Activated CD8-positive, alpha-beta T cell treated with anti-CD3 and anti-CD28 coated beads, Interleukin-2, amount 10 ng/mL, durations not matched to agents 7 days and 5 days (primary cell): Measurements from ENCODE around the gene MMP15. TPM values are rescaled to one million over a fixed set of nuclear protein-coding genes. Genes with fewer than 3 reads are reported as not detected.

Experiments used
- ATAC-seq: fragments of 150-1000 bp; cut with Tn5 transposase; one replicate; pipeline ENCODE4 v1.10.0; 2021; ENCODE audit warnings: moderate library complexity
- CTCF ChIA-PET: fragments of 350-600 bp; sonication (Branson Sonifier 250); formaldehyde crosslinking; loops from one replicate; lab custom pipeline; 2021; ENCODE audit warnings: antibody characterized with exemption; lab: Charles Lee
- POLR2A ChIA-PET: fragments of 350-600 bp; sonication (Branson Sonifier 250); formaldehyde crosslinking; loops from one replicate; lab custom pipeline; 2021; ENCODE audit warnings: antibody characterized with exemption; lab: Charles Lee
- DNase-seq: peaks from one replicate; pipeline ENCODE4 v3.0.0-alpha.2; 2020
- H3K27ac Mint-ChIP-seq: one replicate; pipeline ENCODE4 v1.8.0; 2021; ENCODE audit warnings: mild to moderate bottlenecking, mixed read lengths
- H3K27me3 Mint-ChIP-seq: one replicate; pipeline ENCODE4 v1.8.0; 2021; ENCODE audit warnings: low read depth, mixed read lengths
- H3K36me3 Mint-ChIP-seq: one replicate; pipeline ENCODE4 v1.8.0; 2021; ENCODE audit warnings: low read depth, mixed read lengths
- H3K4me1 Mint-ChIP-seq: one replicate; pipeline ENCODE4 v1.8.0; 2021; ENCODE audit warnings: low read depth, mixed read lengths
- H3K4me3 Mint-ChIP-seq: one replicate; pipeline ENCODE4 v1.8.0; 2021; ENCODE audit warnings: mild to moderate bottlenecking, mixed read lengths
- H3K9me3 Mint-ChIP-seq: one replicate; pipeline ENCODE4 v1.8.0; 2022; ENCODE audit warnings: mixed read lengths; ENCODE audit not compliant: insufficient read depth
- total RNA-seq, 2 experiments: library from RNA; stranded (reverse); gene quantifications; one replicate each; pipeline ENCODE4 v1.2.3, GENCODE V29; 2021

Gene MMP15
- total RNA-seq, 2 experiments from 2014 or later = 0.50 to 0.61 TPM

DNA sequence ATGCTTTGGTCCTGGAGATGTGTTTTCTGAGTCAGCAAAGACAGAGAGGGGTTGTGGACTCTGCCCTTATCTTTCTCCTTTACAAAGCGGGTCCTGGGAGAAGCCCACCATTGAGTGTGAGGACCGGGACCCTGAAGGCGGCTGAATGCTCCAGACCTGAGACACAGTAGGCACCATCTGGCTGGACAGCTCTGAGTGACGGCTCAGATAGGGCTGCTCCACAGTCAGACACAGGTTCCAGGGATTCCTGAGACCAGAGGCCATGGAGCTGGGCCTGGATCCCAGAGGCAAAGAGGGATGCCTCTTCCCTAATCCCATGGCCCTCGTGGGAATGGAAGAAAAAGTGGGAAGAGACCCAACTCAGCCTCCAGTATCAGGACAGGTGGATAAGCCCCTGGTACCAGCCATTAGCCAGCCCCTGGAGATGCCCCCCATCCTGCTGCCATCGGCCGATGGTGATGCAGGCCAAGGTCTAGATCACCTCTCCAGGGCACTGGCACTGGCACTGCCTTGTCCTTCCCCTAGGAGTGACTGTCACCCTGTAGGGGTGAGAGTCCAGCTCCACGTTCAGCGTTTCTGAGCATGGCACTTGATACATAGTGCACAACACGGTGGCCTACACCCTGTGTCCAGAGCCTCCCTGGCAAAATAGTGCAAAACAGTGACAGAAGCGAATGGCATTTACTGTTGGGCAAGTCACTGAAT is 4.7 kb downstream of the MMP15 start:
- Mint-ChIP-seq H3K36me3 (no peaks in the 10 kb centered on the region), H3K4me3 (no peak overlapping the region), H3K4me1 (peaks cover 2% of the 10 kb centered on the region), H3K27me3 (peaks cover 8% of the 10 kb centered on the region), H3K27ac (no peak overlapping the region), H3K9me3 (no peaks in the 10 kb centered on the region)
- DNase-seq = no peak
- CTCF ChIA-PET = no interaction called here
- ATAC-seq = no peak
- POLR2A ChIA-PET = no interaction called here

DNA sequence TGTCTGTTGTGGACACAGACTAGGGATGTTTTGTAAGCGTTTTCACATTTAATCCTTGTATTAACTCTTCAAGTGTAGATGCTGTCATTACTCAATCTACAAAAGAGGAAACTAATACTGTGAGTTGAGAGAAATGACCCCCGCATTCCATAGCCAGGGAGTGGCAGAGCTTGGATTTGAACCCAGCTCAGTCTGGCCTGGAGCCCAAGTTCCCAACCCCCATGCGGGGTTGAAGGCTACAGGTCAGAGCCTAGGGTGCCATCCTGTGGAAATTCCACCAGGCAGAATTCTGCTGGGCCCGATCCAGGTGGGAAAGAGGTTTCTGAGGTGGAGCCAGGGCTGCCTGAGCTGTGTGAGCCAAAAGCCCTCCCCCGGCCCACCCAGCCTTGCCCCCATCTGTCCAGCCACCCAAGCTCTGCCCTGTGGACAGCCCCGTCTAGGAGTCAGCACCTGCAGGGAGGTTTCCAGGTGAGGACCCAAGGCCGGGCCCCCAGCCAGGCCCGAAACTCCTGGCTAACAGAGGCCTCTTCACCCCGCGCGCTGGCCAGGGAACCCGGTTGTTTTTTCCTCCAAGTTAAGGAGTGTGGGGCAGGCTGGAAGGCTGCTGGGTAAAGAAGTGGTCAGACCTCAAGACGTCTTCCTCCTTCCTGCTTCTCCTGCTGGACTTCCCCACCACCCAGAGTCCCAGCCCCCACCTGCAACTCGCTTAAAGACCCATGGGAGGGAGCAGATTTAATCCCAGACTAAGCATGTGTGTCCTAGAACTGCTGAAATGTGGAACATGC is 5.7 kb downstream of the MMP15 start:
- H3K9me3 Mint-ChIP-seq = no peaks in the 10 kb centered on the region
- ChIA-PET POLR2A (no interaction called here), CTCF (no interaction called here)
- ATAC-seq (no peak), DNase-seq (no peak)
- no peak overlapping the region for H3K4me3 Mint-ChIP-seq
- peaks cover 2% of the 10 kb centered on the region for H3K4me1 Mint-ChIP-seq
- peaks cover 8% of the 10 kb centered on the region for H3K27me3 Mint-ChIP-seq
- no peaks in the 10 kb centered on the region for H3K36me3 Mint-ChIP-seq
- no peak overlapping the region for H3K27ac Mint-ChIP-seq

DNA sequence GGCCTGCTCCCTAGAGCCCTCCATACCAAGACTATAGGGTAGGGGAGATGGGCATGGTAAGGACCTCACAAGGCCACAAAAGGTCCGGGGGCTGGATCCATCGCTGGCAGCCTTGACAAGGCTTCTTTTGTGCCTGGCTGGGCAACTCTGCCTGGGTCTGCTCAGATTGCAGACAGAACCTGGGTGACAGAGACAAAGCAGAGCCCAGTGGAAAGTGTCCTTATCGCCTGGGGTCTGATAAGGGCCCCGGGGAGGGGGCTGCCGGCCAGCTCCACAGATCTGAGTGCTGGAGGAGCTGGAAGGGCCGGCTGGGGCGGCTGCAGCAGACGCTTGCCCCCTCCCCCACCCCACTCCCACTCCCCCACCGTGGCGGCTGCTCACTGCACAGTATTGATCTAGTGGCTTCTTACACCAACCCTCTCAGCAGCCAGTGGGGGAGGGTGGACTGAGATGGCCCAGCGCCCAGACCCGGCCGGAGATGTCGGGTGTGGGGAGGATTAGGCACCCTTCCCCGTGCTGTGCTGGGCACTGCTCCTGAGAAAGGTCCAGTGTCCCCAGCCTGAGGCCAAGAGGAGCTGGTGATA is 7.2 kb downstream of the MMP15 start:
- H3K9me3 Mint-ChIP-seq = no peaks in the 10 kb centered on the region
- H3K36me3 Mint-ChIP-seq = no peaks in the 10 kb centered on the region
- ChIA-PET CTCF (interaction anchor here (1.1 kb wide), 2 partner anchors 9 to 94 kb away, joined by 3 to 4 read pairs; no protein-coding TSS in a partner anchor), POLR2A (no interaction called here)
- no peak overlapping the region for H3K27ac Mint-ChIP-seq
- H3K4me1 Mint-ChIP-seq = no peaks in the 10 kb centered on the region
- ATAC-seq (no peak), DNase-seq (no peak)
- H3K27me3 Mint-ChIP-seq = peaks cover 5% of the 10 kb centered on the region
- no peak overlapping the region for H3K4me3 Mint-ChIP-seq

DNA sequence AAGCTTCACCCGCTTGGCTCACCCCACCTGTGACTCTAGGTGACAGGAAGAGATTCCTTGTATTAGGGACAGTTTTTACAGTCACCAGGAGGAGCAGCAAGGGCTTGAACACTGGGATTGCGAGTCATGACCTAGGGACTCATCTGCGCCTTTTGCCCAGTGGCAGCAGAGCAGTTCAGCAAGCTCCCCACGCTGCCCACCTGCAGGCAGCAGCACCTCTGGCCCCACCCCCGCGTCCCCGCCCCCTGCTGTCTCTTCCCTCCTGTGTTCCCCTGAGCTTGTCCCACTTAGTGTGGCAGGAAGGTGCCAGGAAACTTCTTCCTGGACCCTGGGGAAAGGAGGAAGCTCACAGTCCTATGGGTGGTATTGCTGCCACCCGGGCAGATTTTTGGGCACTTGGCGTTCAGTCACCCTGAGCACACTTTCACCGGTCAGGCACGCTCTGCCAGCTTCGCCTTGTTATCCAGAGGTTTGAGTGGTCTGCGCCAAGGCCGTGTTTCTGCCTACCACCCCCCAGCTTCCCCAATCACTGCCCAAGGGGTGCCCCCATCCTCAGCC is 8.7 kb downstream of the MMP15 start:
- POLR2A ChIA-PET = no interaction called here
- Mint-ChIP-seq H3K4me3 (no peak overlapping the region), H3K27ac (no peak overlapping the region), H3K4me1 (no peaks in the 10 kb centered on the region), H3K36me3 (no peaks in the 10 kb centered on the region), H3K27me3 (no peaks in the 10 kb centered on the region), H3K9me3 (no peaks in the 10 kb centered on the region)
- CTCF ChIA-PET = interaction anchor here (1.3 kb wide), 1 partner anchor 92 kb away, joined by 3 read pairs; no protein-coding TSS in a partner anchor
- DNase-seq = no peak
- no peak for ATAC-seq

DNA sequence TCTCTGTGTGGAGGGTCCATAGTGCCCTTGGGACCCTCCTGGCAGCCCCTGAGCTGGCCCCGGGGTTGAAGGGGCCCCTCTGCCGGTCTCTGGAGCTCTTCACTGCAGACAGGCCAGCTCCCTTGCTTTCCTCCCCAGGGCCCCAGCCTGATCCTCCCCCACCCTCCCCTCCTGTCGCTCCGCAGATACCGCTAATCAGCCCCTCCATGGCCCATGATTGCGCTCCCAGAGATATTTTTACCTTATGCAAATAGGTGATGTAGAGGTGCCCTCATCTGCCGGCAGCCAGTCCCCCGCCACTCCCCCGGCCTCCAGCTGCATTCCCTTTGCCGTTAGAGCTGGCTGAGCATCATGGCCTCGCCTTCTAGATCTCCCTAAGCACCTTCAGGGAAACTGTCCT is 9.2 kb downstream of the MMP15 start:
- Mint-ChIP-seq H3K27ac (no peak overlapping the region), H3K4me1 (no peaks in the 10 kb centered on the region), H3K4me3 (no peak overlapping the region), H3K27me3 (no peaks in the 10 kb centered on the region), H3K9me3 (no peaks in the 10 kb centered on the region), H3K36me3 (no peaks in the 10 kb centered on the region)
- ChIA-PET CTCF (interaction anchor here (1.3 kb wide), 1 partner anchor 92 kb away, joined by 3 read pairs; no protein-coding TSS in a partner anchor), POLR2A (no interaction called here)
- ATAC-seq = no peak
- no peak for DNase-seq

DNA sequence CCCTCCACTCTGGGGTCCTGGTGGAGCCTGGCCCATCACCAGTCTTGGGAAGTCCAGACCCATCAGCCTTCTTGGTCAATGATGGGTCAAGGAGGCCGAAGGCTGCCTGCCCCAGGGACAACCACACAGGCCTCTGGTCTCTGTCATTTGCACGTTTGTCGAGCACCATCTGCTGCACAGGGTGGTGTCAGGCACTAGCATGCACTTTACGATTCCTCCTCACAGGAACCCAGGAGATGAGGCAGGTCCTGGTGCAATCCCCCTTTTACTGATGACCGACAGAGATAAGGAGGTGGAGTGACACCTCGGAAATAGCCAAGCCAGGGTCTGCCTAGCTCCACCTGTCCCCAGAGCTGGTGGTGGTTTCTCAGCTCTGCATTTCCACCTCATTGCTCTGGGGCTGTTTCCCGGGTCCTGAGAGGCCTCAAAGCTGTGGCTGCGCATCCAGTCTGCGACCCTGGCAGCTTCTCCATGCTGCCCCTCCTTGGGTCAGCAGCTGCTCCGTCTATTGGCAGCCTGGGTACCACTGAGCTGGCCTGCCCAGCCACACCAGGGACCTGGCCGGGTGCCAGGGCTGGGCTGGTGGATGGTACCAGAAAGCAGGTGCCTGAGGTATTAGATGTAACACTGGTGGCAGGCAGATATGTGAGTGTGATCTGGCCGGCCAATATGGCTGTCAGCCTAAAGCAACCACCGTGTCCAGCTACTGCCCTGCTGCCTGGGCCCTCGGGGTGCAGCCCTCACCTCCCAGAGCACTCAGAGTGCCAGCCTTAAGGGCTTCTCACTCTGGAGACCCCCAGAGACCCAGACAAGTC is 10.0 kb downstream of the MMP15 start:
- Mint-ChIP-seq H3K36me3 (no peaks in the 10 kb centered on the region), H3K4me3 (no peak overlapping the region), H3K27me3 (no peaks in the 10 kb centered on the region), H3K4me1 (no peaks in the 10 kb centered on the region), H3K27ac (no peak overlapping the region), H3K9me3 (no peaks in the 10 kb centered on the region)
- POLR2A ChIA-PET = no interaction called here
- DNase-seq = no peak
- CTCF ChIA-PET = no interaction called here
- ATAC-seq = no peak

DNA sequence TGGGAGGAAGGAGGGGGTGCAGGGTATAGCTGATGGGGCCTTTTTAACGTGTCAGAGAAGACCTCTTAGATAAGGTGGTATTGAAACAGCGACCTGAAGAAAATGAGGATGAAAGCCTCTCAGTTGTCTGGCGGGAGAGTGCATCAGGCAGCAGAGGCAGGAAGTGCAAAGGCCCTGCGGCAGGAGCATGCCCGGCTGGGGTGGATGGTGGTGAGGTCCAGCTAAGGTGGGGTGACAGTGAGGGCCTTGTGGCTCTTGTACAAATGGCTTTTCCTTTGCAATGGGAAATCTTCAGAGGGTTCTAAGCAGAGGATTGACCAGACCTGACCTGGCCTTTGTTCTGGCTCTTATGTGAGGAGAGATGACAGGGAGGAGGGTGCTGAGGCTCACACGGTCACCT is 11.4 kb downstream of the MMP15 start:
- Mint-ChIP-seq H3K4me1 (no peaks in the 10 kb centered on the region), H3K4me3 (no peak overlapping the region), H3K36me3 (no peaks in the 10 kb centered on the region), H3K9me3 (no peaks in the 10 kb centered on the region), H3K27ac (no peak overlapping the region), H3K27me3 (no peaks in the 10 kb centered on the region)
- no peak for ATAC-seq
- no peak for DNase-seq
- CTCF ChIA-PET = no interaction called here
- POLR2A ChIA-PET = no interaction called here

DNA sequence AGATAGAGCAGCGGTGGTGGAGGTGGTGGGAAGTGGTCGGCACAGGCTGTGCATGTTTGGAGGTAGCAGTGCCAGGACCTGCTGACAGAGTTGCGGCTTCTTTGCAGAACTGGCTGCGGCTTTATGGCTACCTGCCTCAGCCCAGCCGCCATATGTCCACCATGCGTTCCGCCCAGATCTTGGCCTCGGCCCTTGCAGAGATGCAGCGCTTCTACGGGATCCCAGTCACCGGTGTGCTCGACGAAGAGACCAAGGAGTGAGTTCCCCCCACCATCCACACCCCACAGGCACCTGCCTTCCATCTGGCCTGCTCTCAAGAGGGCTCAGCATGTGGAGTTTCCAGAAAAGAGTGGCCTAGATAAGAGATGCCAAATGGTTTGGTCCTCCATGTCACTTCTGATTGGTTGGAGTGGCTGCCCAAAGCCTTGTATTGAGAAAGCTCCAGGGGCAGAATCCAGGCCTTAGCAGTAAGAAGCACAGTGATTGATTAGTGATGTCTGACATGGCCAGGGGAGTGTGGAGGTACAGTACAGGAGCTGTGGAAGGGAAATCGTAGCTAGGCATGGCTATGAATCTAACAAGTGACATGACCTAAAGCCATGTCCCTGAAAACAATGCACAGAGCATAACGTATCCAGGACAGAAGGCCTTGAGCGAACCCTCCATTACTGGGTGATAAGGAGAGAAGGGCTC is 12.0 kb downstream of the MMP15 start:
- Mint-ChIP-seq H3K4me1 (no peaks in the 10 kb centered on the region), H3K36me3 (no peaks in the 10 kb centered on the region), H3K4me3 (no peak overlapping the region), H3K9me3 (no peaks in the 10 kb centered on the region), H3K27ac (no peak overlapping the region), H3K27me3 (no peaks in the 10 kb centered on the region)
- ATAC-seq = no peak
- POLR2A ChIA-PET = no interaction called here
- DNase-seq = no peak
- CTCF ChIA-PET = no interaction called here

DNA sequence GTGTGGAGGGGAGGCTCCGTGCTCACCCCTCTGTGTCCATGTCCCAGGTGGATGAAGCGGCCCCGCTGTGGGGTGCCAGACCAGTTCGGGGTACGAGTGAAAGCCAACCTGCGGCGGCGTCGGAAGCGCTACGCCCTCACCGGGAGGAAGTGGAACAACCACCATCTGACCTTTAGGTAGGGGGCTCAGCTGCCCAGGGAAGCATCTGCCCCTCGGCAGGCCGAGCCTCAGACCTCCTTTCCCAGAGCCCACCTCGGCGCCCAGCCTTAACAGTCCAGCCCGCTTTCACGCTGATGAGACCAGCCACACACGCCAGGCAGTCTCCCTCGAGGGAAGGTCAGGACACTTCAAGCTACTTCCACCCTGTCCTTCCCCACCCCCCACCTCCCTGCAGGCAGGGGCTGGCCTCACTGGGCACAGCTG is 12.7 kb downstream of the MMP15 start:
- Mint-ChIP-seq H3K36me3 (no peaks in the 10 kb centered on the region), H3K9me3 (no peaks in the 10 kb centered on the region), H3K4me3 (no peak overlapping the region), H3K4me1 (no peaks in the 10 kb centered on the region), H3K27ac (no peak overlapping the region), H3K27me3 (no peaks in the 10 kb centered on the region)
- DNase-seq (no peak), ATAC-seq (no peak)
- ChIA-PET CTCF (no interaction called here), POLR2A (no interaction called here)

DNA sequence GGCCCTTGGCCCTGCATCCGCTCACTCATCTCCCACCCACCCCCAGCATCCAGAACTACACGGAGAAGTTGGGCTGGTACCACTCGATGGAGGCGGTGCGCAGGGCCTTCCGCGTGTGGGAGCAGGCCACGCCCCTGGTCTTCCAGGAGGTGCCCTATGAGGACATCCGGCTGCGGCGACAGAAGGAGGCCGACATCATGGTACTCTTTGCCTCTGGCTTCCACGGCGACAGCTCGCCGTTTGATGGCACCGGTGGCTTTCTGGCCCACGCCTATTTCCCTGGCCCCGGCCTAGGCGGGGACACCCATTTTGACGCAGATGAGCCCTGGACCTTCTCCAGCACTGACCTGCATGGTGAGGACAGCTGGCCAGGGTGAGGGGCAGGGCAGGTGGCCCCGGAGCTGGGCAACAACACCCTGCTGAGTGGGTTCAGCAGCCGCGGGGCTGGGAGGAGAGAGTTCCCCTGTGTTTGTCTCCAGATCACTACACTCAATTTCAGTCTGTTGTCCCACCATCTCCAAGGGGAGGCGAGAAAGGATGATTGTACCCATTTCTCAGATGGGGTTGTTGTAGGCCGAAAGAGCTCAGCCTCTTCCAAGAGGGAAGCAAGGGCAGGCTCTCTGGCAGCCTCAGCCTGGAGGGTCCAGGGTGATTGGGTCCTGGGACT is 14.4 kb downstream of the MMP15 start:
- Mint-ChIP-seq H3K4me3 (no peak overlapping the region), H3K36me3 (no peaks in the 10 kb centered on the region), H3K27ac (no peak overlapping the region), H3K9me3 (no peaks in the 10 kb centered on the region), H3K4me1 (no peaks in the 10 kb centered on the region), H3K27me3 (no peaks in the 10 kb centered on the region)
- CTCF ChIA-PET = no interaction called here
- POLR2A ChIA-PET = no interaction called here
- DNase-seq (no peak), ATAC-seq (no peak)

DNA sequence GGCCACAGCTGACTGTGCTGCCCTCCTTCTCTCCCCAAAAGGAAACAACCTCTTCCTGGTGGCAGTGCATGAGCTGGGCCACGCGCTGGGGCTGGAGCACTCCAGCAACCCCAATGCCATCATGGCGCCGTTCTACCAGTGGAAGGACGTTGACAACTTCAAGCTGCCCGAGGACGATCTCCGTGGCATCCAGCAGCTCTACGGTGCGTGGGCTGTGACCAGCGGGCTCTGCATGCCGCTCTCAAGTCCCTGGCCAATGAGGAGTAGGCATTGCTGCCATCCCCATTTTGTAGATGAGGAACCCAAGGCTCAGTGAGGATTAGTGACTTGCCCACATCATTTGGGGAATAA is 14.9 kb downstream of the MMP15 start:
- H3K36me3 Mint-ChIP-seq = no peaks in the 10 kb centered on the region
- H3K9me3 Mint-ChIP-seq = no peaks in the 10 kb centered on the region
- no peak overlapping the region for H3K4me3 Mint-ChIP-seq
- DNase-seq (no peak), ATAC-seq (no peak)
- POLR2A ChIA-PET = no interaction called here
- no peaks in the 10 kb centered on the region for H3K27me3 Mint-ChIP-seq
- CTCF ChIA-PET = no interaction called here
- no peak overlapping the region for H3K27ac Mint-ChIP-seq
- H3K4me1 Mint-ChIP-seq = no peaks in the 10 kb centered on the region
